ENCODE data around the gene MXRA7.

Gene MXRA7

GRCh38 chr17:76696763-76697701 lies 13.7 kb downstream of the MXRA7 start:
- DNase-seq = no peak

- DNase-seq = no peak
Measured at GRCh38 chr17:76695059-76695831, 15.5 kb downstream of the MXRA7 start.

- no peak for DNase-seq
Measured at GRCh38 chr17:76691379-76692191, 19.2 kb downstream of the MXRA7 start.

- DNase-seq = no peak
Measured at GRCh38 chr17:76690596-76691280, 20.0 kb downstream of the MXRA7 start.

- no peak for DNase-seq
Measured at GRCh38 chr17:76689859-76690258, 20.9 kb downstream of the MXRA7 start.

GRCh38 chr17:76688165-76688622 lies 22.6 kb downstream of the MXRA7 start:
- no peak for DNase-seq

GRCh38 chr17:76687298-76688164 lies 23.2 kb downstream of the MXRA7 start:
- no peak for DNase-seq

- peak; percentile 55 for DNase-seq
Measured at GRCh38 chr17:76686538-76687297, 24.0 kb downstream of the MXRA7 start.

GRCh38 chr17:76685846-76686245 lies 24.9 kb downstream of the MXRA7 start:
- no peak for DNase-seq

- no peak for DNase-seq
Measured at GRCh38 chr17:76685366-76685765, 25.4 kb downstream of the MXRA7 start.

GRCh38 chr17:76684756-76685155 lies 26.0 kb downstream of the MXRA7 start:
- DNase-seq = no peak

- DNase-seq = no peak
Measured at GRCh38 chr17:76683921-76684745, 26.6 kb downstream of the MXRA7 start.

- no peak for DNase-seq
Measured at GRCh38 chr17:76683011-76683755, 27.6 kb downstream of the MXRA7 start.

GRCh38 chr17:76682296-76682695 lies 28.5 kb downstream of the MXRA7 start:
- DNase-seq = no peak

- DNase-seq = peak; percentile 62
Measured at GRCh38 chr17:76681222-76682137, 29.3 kb downstream of the MXRA7 start.

GRCh38 chr17:76679239-76679638 lies 31.5 kb downstream of the MXRA7 start:
- no peak for DNase-seq

GRCh38 chr17:76678330-76678729 lies 32.4 kb downstream of the MXRA7 start:
- no peak for DNase-seq

All from right kidney (tissue), 1 donor.